ENCODE results near the gene EN1. TPM values are rescaled to one million over a fixed set of nuclear protein-coding genes. Genes with fewer than 3 reads are reported as not detected.

EN1 gene
- polyA plus RNA-seq, 3 donors: not detected

GRCh38 chr2:118800736-118801135 is 46.7 kb downstream of the EN1 start:
- no peak for DNase-seq (ENCODE audit: low read depth in 3 of 3, low spot score in 2 of 3)

GRCh38 chr2:118794546-118794945 is 52.9 kb downstream of the EN1 start:
- DNase-seq (ENCODE audit: low read depth in 3 of 3, low spot score in 2 of 3): no peak

Other genes starting within 250 kb of the EN1 start
- gene MARCO, start 94.5 kb upstream of the EN1 start, polyA plus RNA-seq (ENCODE audit: insufficient read length in 3 of 3): under 1 TPM in 1 of 3 donors, not detected in 2; 0.08 TPM

Data from right renal cortex interstitium (tissue), 3 donors.